IMR-90 (cell line): ENCODE results near the gene CXCL17. TPM values are rescaled to one million over a fixed set of nuclear protein-coding genes. Genes with fewer than 3 reads are reported as not detected.

Experiments
- ATAC-seq: fragments of 200-7000 bp; cut with Tn5 transposase; 2 replicates; pipeline ENCODE4 v1.9.1; 2020; ENCODE audit warnings: low read depth, mild to moderate bottlenecking, moderate library complexity
- BruUV-seq: library from RNA; stranded (reverse); fragments of 400-500 nt; replicated peaks from 2 replicates; lab custom pipeline; 2021; lab: Mats Ljungman, UMichigan
- CTCF ChIA-PET: fragments of 300-600 bp; formaldehyde crosslinking; extraction: SDS; loops from one replicate; lab custom pipeline; 2021; ENCODE audit warnings: antibody characterized with exemption; lab: Yijun Ruan, JAX
- POLR2A ChIA-PET: fragments of 300-600 bp; sonication (Branson Sonifier 250); formaldehyde crosslinking; loops from one replicate; lab custom pipeline; 2022; ENCODE audit warnings: antibody characterized with exemption; ENCODE audit not compliant: unreplicated experiment; lab: Charles Lee
- DNase-seq: peaks from one replicate; pipeline ENCODE4 v3.0.0; 2013
- H2AFZ ChIP-seq: replicated peaks from 2 replicates; pipeline ENCODE3; 2013; ENCODE audit warnings: low read length, mild to moderate bottlenecking; ENCODE audit not compliant: poor library complexity
- H2AK5ac ChIP-seq: 2 replicates; pipeline ENCODE4 v1.6.1; 2013; ENCODE audit warnings: low read depth, low read length, inconsistent platforms
- H2AK9ac ChIP-seq: replicated peaks from 2 replicates; pipeline ENCODE3; 2013; ENCODE audit warnings: mild to moderate bottlenecking, low read depth, low read length, moderate library complexity; ENCODE audit not compliant: poor library complexity
- H2BK120ac ChIP-seq: 2 replicates; pipeline ENCODE4 v1.6.1; 2013; ENCODE audit warnings: low read depth, low read length, inconsistent platforms
- H2BK15ac ChIP-seq: 3 replicates; pipeline ENCODE4 v1.6.1; 2013; ENCODE audit warnings: low read depth, low read length, inconsistent platforms
- H2BK20ac ChIP-seq: 2 replicates; pipeline ENCODE4 v1.6.1; 2013; ENCODE audit warnings: low read depth, mild to moderate bottlenecking, inconsistent platforms, low read length, moderate library complexity
- H2BK5ac ChIP-seq: 2 replicates; pipeline ENCODE4 v1.6.1; 2013; ENCODE audit warnings: mild to moderate bottlenecking, low read depth, low read length, inconsistent platforms; ENCODE audit not compliant: poor library complexity, severe bottlenecking
- H3K14ac ChIP-seq: replicated peaks from 2 replicates; pipeline ENCODE4 v1.6.1; 2013; ENCODE audit warnings: low read depth, low read length, inconsistent platforms
- H3K18ac ChIP-seq: 2 replicates; pipeline ENCODE4 v1.6.1; 2013; ENCODE audit warnings: low read depth, low read length, control low read depth
- H3K23ac ChIP-seq: 2 replicates; pipeline ENCODE4 v1.6.1; 2013; ENCODE audit warnings: low read depth, low read length, inconsistent platforms
- H3K27ac ChIP-seq: 2 replicates; pipeline ENCODE4 v1.5.1; 2013; ENCODE audit warnings: mild to moderate bottlenecking, control low read depth, low read length; ENCODE audit not compliant: insufficient read depth
- H3K27me3 ChIP-seq: 2 replicates; pipeline ENCODE4 v1.6.1; 2013; ENCODE audit warnings: low read length; ENCODE audit not compliant: control insufficient read depth, insufficient read depth
- H3K36me3 ChIP-seq: 2 replicates; pipeline ENCODE4 v1.6.1; 2013; ENCODE audit warnings: low read length, mixed read lengths; ENCODE audit not compliant: control insufficient read depth, insufficient read depth
- H3K4ac ChIP-seq: 2 replicates; pipeline ENCODE4 v1.6.1; 2013; ENCODE audit warnings: low read depth, low read length, inconsistent platforms
- H3K4me1 ChIP-seq: 2 replicates; pipeline ENCODE4 v1.6.1; 2013; ENCODE audit warnings: low read length, mixed read lengths; ENCODE audit not compliant: control insufficient read depth, insufficient read depth
- H3K4me2 ChIP-seq: 2 replicates; pipeline ENCODE4 v1.6.1; 2013; ENCODE audit warnings: low read depth, mild to moderate bottlenecking, control low read depth, low read length, moderate library complexity
- H3K4me3 ChIP-seq: 2 replicates; pipeline ENCODE4 v1.5.1; 2013; ENCODE audit warnings: low read depth, mild to moderate bottlenecking, control low read depth, low read length, moderate library complexity; ENCODE audit not compliant: insufficient read depth
- H3K56ac ChIP-seq: 2 replicates; pipeline ENCODE4 v1.6.1; 2013; ENCODE audit warnings: low read length, inconsistent platforms; ENCODE audit not compliant: insufficient read depth; ENCODE audit errors: extremely low read depth
- H3K79me1 ChIP-seq, 2 experiments: 2 replicates each; pipeline ENCODE4 v1.6.1; 2013; ENCODE audit warnings: low read length in 2 of 2, inconsistent platforms in 1 of 2, low read depth in 1 of 2
- H3K9ac ChIP-seq: 2 replicates; pipeline ENCODE4 v1.6.1; 2013; ENCODE audit warnings: low read depth, low read length, control low read depth
- H3K9me1 ChIP-seq: 2 replicates; pipeline ENCODE4 v1.6.1; 2013; ENCODE audit warnings: low read length, inconsistent platforms; ENCODE audit not compliant: insufficient read depth
- H3K9me3 ChIP-seq: 2 replicates; pipeline ENCODE4 v1.6.1; 2013; ENCODE audit warnings: low read length; ENCODE audit not compliant: control insufficient read depth, insufficient read depth
- H4K20me1 ChIP-seq: 2 replicates; pipeline ENCODE4 v1.6.1; 2013; ENCODE audit warnings: low read length, inconsistent platforms; ENCODE audit not compliant: insufficient read depth
- H4K5ac ChIP-seq: 2 replicates; pipeline ENCODE4 v1.6.1; 2013; ENCODE audit warnings: mild to moderate bottlenecking, low read depth, low read length, control low read depth
- H4K8ac ChIP-seq, 2 experiments: 2 replicates each; pipeline ENCODE4 v1.6.1; 2013; ENCODE audit warnings: low read depth in 2 of 2, low read length in 2 of 2, control low read depth in 1 of 2, inconsistent platforms in 1 of 2
- H4K91ac ChIP-seq: 2 replicates; pipeline ENCODE4 v1.6.1; 2013; ENCODE audit warnings: low read depth, low read length, inconsistent platforms; ENCODE audit not compliant: insufficient read depth
- BHLHE40 ChIP-seq: fragments of 150-350 bp; IDR thresholded peaks from 2 replicates; pipeline ENCODE4 v1.6.1; 2016; ENCODE audit warnings: mild to moderate bottlenecking, low read depth, low read length
- CEBPB ChIP-seq: IDR thresholded peaks from 2 replicates; pipeline ENCODE4 v1.6.1; 2012; ENCODE audit warnings: low read depth, low read length, improper control_type of control experiment
- CHD1 ChIP-seq: IDR thresholded peaks from 2 replicates; pipeline ENCODE4 v1.6.1; 2012; ENCODE audit warnings: low read depth, low read length, improper control_type of control experiment
- ELK1 ChIP-seq: fragments of 150-350 bp; IDR thresholded peaks from 2 replicates; pipeline ENCODE4 v1.6.1; 2016; ENCODE audit warnings: low read depth, mild to moderate bottlenecking, low read length, moderate library complexity, borderline replicate concordance
- FOS ChIP-seq: fragments of 150-350 bp; IDR thresholded peaks from 2 replicates; pipeline ENCODE4 v1.6.1; 2016; ENCODE audit warnings: low read depth, low read length
- MAFK ChIP-seq: IDR thresholded peaks from 2 replicates; pipeline ENCODE4 v1.6.1; 2012; ENCODE audit warnings: low read depth, low read length, improper control_type of control experiment
- MAZ ChIP-seq: IDR thresholded peaks from 2 replicates; pipeline ENCODE4 v1.6.1; 2012; ENCODE audit warnings: low read depth, mild to moderate bottlenecking, low read length, improper control_type of control experiment, moderate library complexity, borderline replicate concordance
- MXI1 ChIP-seq: IDR thresholded peaks from 2 replicates; pipeline ENCODE4 v1.6.1; 2012; ENCODE audit warnings: low read depth, mild to moderate bottlenecking, low read length, moderate library complexity, borderline replicate concordance
- NFE2L2 ChIP-seq: fragments of 150-350 bp; IDR thresholded peaks from 2 replicates; pipeline ENCODE4 v1.6.1; 2016; ENCODE audit warnings: low read depth, mild to moderate bottlenecking, low read length
- POLR2A ChIP-seq: IDR thresholded peaks from 2 replicates; pipeline ENCODE4 v1.6.1; 2012; ENCODE audit warnings: mild to moderate bottlenecking, low read depth, low read length
- RAD21 ChIP-seq: IDR thresholded peaks from 2 replicates; pipeline ENCODE4 v1.6.1; 2012; ENCODE audit warnings: low read length, improper control_type of control experiment
- RCOR1 ChIP-seq: IDR thresholded peaks from 2 replicates; pipeline ENCODE4 v1.6.1; 2012; ENCODE audit warnings: mild to moderate bottlenecking, low read length, improper control_type of control experiment; ENCODE audit not compliant: insufficient replicate concordance
- RFX5 ChIP-seq: IDR thresholded peaks from 2 replicates; pipeline ENCODE4 v1.8.0; 2012; ENCODE audit warnings: low read depth, mild to moderate bottlenecking, low read length, moderate library complexity
- SMC3 ChIP-seq: fragments of 150-350 bp; IDR thresholded peaks from 2 replicates; pipeline ENCODE4 v1.6.1; 2016; ENCODE audit warnings: low read depth, mild to moderate bottlenecking, antibody characterized with exemption, low read length, moderate library complexity
- WGBS, 2 experiments: methylation state at CpG; one replicate each; pipeline versions ENCODE4 v1.1.5 to v1.1.7; 2013; ENCODE audit warnings: missing lambda C conversion rate in 2 of 2; ENCODE audit not compliant: insufficient read length in 1 of 2; ENCODE audit errors: extremely low coverage in 2 of 2; 5-methylcytosine and 5-hydroxymethylcytosine counted together
- dilution Hi-C: fragments of 300-500 bp; cut with HindIII; formaldehyde crosslinking; loops from one replicate; pipeline ENCODE4 v1.14.3; 2018; ENCODE audit warnings: low sequenced_read_pairs; ENCODE audit not compliant: unreplicated experiment
- in situ Hi-C: fragments of 300-500 bp; cut with MboI; formaldehyde crosslinking; loops from 3 replicates; pipeline ENCODE4 v1.14.3; 2019; ENCODE audit warnings: low sequenced_read_pairs, inconsistent platforms, mixed read lengths
- intact Hi-C: fragments of 100-400 bp; cut with micrococcal nuclease; formaldehyde crosslinking; loops from 2 replicates; pipeline ENCODE4 v1.10.0; 2022
- polyA plus RNA-seq, 3 experiments: library from polyadenylated mRNA; depleted of rRNA; stranded (reverse); fragments of >200 nt; gene quantifications; 2 replicates each; pipeline ENCODE4 v1.2.3, GENCODE V29; 2012; ENCODE audit warnings: low replicate concordance in 1 of 3
- total RNA-seq: library from RNA; depleted of rRNA; stranded (reverse); fragments of >200 nt; gene quantifications from 2 replicates; pipeline ENCODE4 v1.2.3, GENCODE V29; 2012
- TF ChIP-seq, protein P1 (sequence below): conservative IDR thresholded peaks from 2 replicates; pipeline ENCODE4 v1.5.1; 2012; ENCODE audit warnings: mild to moderate bottlenecking, low read depth, low read length, improper control_type of control experiment
- TF ChIP-seq, protein P2 (sequence below): fragments of 150-350 bp; IDR thresholded peaks from 2 replicates; pipeline ENCODE4 v1.6.1; 2017; ENCODE audit warnings: mild to moderate bottlenecking, antibody characterized with exemption, low read length, low read depth

Gene CXCL17
- total and polyA plus RNA-seq, 2 of the 4 experiments (the other 2 are of a cell fraction), result not detected

- Histone ChIP-seq H3K9me3 (no peaks in the 10 kb centered on the region), H2BK120ac (no peak overlapping the region), H2BK5ac (no peak overlapping the region), H3K79me1 (no peaks in the 10 kb centered on the region), H2BK15ac (no peak overlapping the region), H3K4ac (no peak overlapping the region), H4K20me1 (no peaks in the 10 kb centered on the region), H4K5ac (no peak overlapping the region), H2AFZ (no peak overlapping the region), H3K4me2 (no peak overlapping the region), H3K27me3 (peaks cover 1% of the 10 kb centered on the region), H3K4me1 (peaks cover 2% of the 10 kb centered on the region; the same call in 1 of the 2 replicates), H3K56ac (no peak overlapping the region), H3K18ac (no peak overlapping the region), H2AK5ac (no peak overlapping the region), H2AK9ac (no peak overlapping the region), H3K4me3 (no peak overlapping the region), H3K9ac (no peak overlapping the region), H4K91ac (no peak overlapping the region), H3K14ac (no peak overlapping the region), H4K8ac (no peak overlapping the region), H2BK20ac (no peak overlapping the region), H3K23ac (no peak overlapping the region), H3K36me3 (no peaks in the 10 kb centered on the region), H3K27ac (no peak overlapping the region), H3K9me1 (no peaks in the 10 kb centered on the region)
- in situ Hi-C loops (no loop called here), dilution Hi-C loops (no loop called here), intact Hi-C loops (no loop called here)
- no peak for TF ChIP-seq RFX5
- TF ChIP-seq MAFK, result no peak
- TF ChIP-seq, protein P1, sequence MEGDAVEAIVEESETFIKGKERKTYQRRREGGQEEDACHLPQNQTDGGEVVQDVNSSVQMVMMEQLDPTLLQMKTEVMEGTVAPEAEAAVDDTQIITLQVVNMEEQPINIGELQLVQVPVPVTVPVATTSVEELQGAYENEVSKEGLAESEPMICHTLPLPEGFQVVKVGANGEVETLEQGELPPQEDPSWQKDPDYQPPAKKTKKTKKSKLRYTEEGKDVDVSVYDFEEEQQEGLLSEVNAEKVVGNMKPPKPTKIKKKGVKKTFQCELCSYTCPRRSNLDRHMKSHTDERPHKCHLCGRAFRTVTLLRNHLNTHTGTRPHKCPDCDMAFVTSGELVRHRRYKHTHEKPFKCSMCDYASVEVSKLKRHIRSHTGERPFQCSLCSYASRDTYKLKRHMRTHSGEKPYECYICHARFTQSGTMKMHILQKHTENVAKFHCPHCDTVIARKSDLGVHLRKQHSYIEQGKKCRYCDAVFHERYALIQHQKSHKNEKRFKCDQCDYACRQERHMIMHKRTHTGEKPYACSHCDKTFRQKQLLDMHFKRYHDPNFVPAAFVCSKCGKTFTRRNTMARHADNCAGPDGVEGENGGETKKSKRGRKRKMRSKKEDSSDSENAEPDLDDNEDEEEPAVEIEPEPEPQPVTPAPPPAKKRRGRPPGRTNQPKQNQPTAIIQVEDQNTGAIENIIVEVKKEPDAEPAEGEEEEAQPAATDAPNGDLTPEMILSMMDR, result no peak
- TF ChIP-seq SMC3, result no peak
- TF ChIP-seq BHLHE40, result no peak
- no peak for TF ChIP-seq MAZ
- TF ChIP-seq CHD1, result no peak
- TF ChIP-seq ELK1, result no peak
- TF ChIP-seq, protein P2, sequence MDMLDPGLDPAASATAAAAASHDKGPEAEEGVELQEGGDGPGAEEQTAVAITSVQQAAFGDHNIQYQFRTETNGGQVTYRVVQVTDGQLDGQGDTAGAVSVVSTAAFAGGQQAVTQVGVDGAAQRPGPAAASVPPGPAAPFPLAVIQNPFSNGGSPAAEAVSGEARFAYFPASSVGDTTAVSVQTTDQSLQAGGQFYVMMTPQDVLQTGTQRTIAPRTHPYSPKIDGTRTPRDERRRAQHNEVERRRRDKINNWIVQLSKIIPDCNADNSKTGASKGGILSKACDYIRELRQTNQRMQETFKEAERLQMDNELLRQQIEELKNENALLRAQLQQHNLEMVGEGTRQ, result no peak
- TF ChIP-seq RCOR1, result no peak
- no peak for TF ChIP-seq MXI1
- no peak for TF ChIP-seq RAD21
- TF ChIP-seq NFE2L2, result no peak
- TF ChIP-seq POLR2A, result no peak
- TF ChIP-seq CEBPB, result no peak
- no peak for TF ChIP-seq FOS
- BruUV-seq, result no TSS peak
- ATAC-seq (no peak), DNase-seq (no peak)
- WGBS, 2 experiments, result no CpG with 5 or more reads among the region's 4 CpGs
- CTCF ChIA-PET, result no interaction called here
- POLR2A ChIA-PET, result no interaction called here
Observed at GRCh38 chr19:42461700-42462324, 19.1 kb upstream of the CXCL17 start.
